ENCODE data around the gene KLRC1. TPM values are rescaled to one million over a fixed set of nuclear protein-coding genes. Genes with fewer than 3 reads are reported as not detected.

KLRC1 gene
- total and polyA plus RNA-seq, 8 donors = 0.50 to 11.3 (median 1.7) TPM; not detected in 1

- DNase-seq = no peak
- 47 to 60% (median 56%) methylated on average over 3 of the region's 3 CpGs for WGBS, 5 donors
- H3K9me3 ChIP-seq = no peaks in the 10 kb centered on the region
- TF ChIP-seq POLR2A (IDR thresholded peaks at IDR 0.05) (no peak), EP300 (IDR thresholded peaks at IDR 0.05) (no peak), POLR2AphosphoS5 (IDR thresholded peaks at IDR 0.05) (no peak)
- TF ChIP-seq, protein P1, sequence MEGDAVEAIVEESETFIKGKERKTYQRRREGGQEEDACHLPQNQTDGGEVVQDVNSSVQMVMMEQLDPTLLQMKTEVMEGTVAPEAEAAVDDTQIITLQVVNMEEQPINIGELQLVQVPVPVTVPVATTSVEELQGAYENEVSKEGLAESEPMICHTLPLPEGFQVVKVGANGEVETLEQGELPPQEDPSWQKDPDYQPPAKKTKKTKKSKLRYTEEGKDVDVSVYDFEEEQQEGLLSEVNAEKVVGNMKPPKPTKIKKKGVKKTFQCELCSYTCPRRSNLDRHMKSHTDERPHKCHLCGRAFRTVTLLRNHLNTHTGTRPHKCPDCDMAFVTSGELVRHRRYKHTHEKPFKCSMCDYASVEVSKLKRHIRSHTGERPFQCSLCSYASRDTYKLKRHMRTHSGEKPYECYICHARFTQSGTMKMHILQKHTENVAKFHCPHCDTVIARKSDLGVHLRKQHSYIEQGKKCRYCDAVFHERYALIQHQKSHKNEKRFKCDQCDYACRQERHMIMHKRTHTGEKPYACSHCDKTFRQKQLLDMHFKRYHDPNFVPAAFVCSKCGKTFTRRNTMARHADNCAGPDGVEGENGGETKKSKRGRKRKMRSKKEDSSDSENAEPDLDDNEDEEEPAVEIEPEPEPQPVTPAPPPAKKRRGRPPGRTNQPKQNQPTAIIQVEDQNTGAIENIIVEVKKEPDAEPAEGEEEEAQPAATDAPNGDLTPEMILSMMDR (IDR thresholded peaks at IDR 0.05) = no peak
- H3K4me1 ChIP-seq = no peaks in the 10 kb centered on the region
- H3K27ac ChIP-seq = no peak overlapping the region
- H3K27me3 ChIP-seq = peaks cover 0 to 3% (median 0%) of the 10 kb centered on the region in 3 donors
- H3K36me3 ChIP-seq = no peaks in the 10 kb centered on the region
- H3K4me3 ChIP-seq = no peak overlapping the region
- intact Hi-C loops (cut with DNase I; ENCODE audit: low total_unique reads) = no loop called here
These were observed 44.3 kb downstream of the KLRC1 start for GRCh38 chr12:10408842-10409241.

- TF ChIP-seq POLR2A (IDR thresholded peaks at IDR 0.05) (no peak), POLR2AphosphoS5 (IDR thresholded peaks at IDR 0.05) (no peak), EP300 (IDR thresholded peaks at IDR 0.05) (no peak)
- TF ChIP-seq, protein P1 (IDR thresholded peaks at IDR 0.05) = no peak
- 50 to 70% (median 66%) methylated on average over 4 of the region's 4 CpGs for WGBS, 5 donors
- H3K4me3 ChIP-seq = peak overlapping the region in 2 of 4 donors; percentile 2 to 5
These were observed 46.5 kb downstream of the KLRC1 start for GRCh38 chr12:10406725-10407124.

DNA sequence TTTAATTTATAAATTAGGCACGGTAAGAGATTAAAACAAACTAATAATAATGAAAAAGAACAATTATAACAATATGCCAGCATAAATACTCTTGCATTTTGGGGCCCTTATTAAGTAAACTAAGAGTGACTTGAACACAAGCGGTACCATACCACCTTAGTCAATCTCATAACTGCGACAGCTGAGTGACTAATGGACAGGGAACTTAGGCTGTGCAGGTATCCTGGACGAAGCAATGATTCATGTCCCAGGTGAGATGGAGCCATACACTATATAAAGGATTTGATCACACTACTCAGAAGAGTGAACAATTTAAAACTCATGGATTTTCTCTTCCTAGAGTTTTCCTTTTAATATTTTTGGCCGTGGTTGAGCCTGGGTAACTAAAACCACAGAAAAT is 47.9 kb downstream of the KLRC1 start:
- no peaks in the 10 kb centered on the region for H3K27me3 ChIP-seq
- no peak overlapping the region for H3K4me3 ChIP-seq
- H3K4me1 ChIP-seq = no peaks in the 10 kb centered on the region
- no peaks in the 10 kb centered on the region for H3K9me3 ChIP-seq
- no peak overlapping the region for H3K27ac ChIP-seq
- intact Hi-C loops (cut with DNase I; ENCODE audit: low total_unique reads) = no loop called here
- no peaks in the 10 kb centered on the region for H3K36me3 ChIP-seq
- no peak for TF ChIP-seq EP300 (IDR thresholded peaks at IDR 0.05)
- no peak for TF ChIP-seq POLR2AphosphoS5 (IDR thresholded peaks at IDR 0.05)
- TF ChIP-seq, protein P1 (IDR thresholded peaks at IDR 0.05) = no peak
- TF ChIP-seq POLR2A (IDR thresholded peaks at IDR 0.05) = no peak
- 84 to 97% (median 92%) methylated on average over 5 of the region's 5 CpGs for WGBS, 5 donors
- DNase-seq = no peak

More at GRCh38 chr12:10406725-10407124, 46.5 kb downstream of the KLRC1 start:
- peak in 1 of 2 donors; percentile 30 for DNase-seq
- Histone ChIP-seq H3K27ac (peak overlapping the region in 1 of 5 donors; percentile 17), H3K4me1 (no peaks in the 10 kb centered on the region), H3K9me3 (no peaks in the 10 kb centered on the region), H3K27me3 (peaks cover 0 to 3% (median 0%) of the 10 kb centered on the region in 3 donors), H3K36me3 (no peaks in the 10 kb centered on the region)
- intact Hi-C loops (cut with DNase I; ENCODE audit: low total_unique reads) = no loop called here

DNA sequence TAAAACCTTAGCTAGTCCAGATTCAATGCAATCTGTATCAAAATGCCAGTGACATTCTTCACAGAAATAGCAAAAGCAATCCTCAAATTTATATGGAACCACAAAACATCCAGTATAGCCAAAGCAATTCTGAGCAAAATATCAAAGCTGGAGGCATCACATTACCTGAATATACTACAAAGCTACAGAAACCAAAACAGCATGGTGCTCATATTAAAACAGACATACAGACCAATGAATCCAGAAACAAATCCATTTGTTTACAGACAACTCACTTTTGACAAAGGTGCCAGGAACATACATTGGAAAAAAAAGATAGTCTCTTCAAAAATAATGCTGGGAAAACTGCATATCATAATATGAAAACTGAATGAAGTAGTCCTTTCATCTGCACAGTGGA is 48.4 kb downstream of the KLRC1 start:
- H3K4me3 ChIP-seq = no peak overlapping the region
- intact Hi-C loops (cut with DNase I; ENCODE audit: low total_unique reads) = no loop called here

More for the DNA sequence above, 48.4 kb downstream of the KLRC1 start:
- TF ChIP-seq EP300 (IDR thresholded peaks at IDR 0.05) = no peak
- TF ChIP-seq, protein P1 (IDR thresholded peaks at IDR 0.05) = no peak
- TF ChIP-seq POLR2AphosphoS5 (IDR thresholded peaks at IDR 0.05) = no peak
- no peak for TF ChIP-seq POLR2A (IDR thresholded peaks at IDR 0.05)
- Histone ChIP-seq H3K9me3 (no peaks in the 10 kb centered on the region), H3K27me3 (no peaks in the 10 kb centered on the region), H3K36me3 (no peaks in the 10 kb centered on the region), H3K4me1 (no peaks in the 10 kb centered on the region), H3K27ac (no peak overlapping the region)
- DNase-seq = no peak

Measured in stomach (tissue), 9 donors.